Fibroblast of lung (primary cell): ENCODE results near the gene JAKMIP3. TPM values are rescaled to one million over a fixed set of nuclear protein-coding genes. Genes with fewer than 3 reads are reported as not detected.

Experiments used
- DNase-seq, 2 donors: peaks; one replicate each; pipeline versions ENCODE4 v3.0.0 to v3.0.0-alpha.2; 2010; ENCODE audit warnings: low read depth in 2 of 2
- H2AFZ ChIP-seq: 2 replicates; pipeline ENCODE4 v1.5.1; 2012; ENCODE audit warnings: low read length, control low read depth, inconsistent platforms
- H3K27ac ChIP-seq: 2 replicates; pipeline ENCODE4 v1.5.1; 2011; ENCODE audit warnings: low read length, control low read depth; ENCODE audit not compliant: insufficient read depth
- H3K27me3 ChIP-seq: 2 replicates; pipeline ENCODE4 v1.5.1; 2011; ENCODE audit warnings: mild to moderate bottlenecking, low read length; ENCODE audit not compliant: control insufficient read depth, insufficient read depth
- H3K36me3 ChIP-seq: 2 replicates; pipeline ENCODE4 v1.5.1; 2011; ENCODE audit warnings: low read length; ENCODE audit not compliant: control insufficient read depth, insufficient read depth
- H3K4me1 ChIP-seq: 2 replicates; pipeline ENCODE4 v1.5.1; 2011; ENCODE audit warnings: low read length; ENCODE audit not compliant: control insufficient read depth, insufficient read depth; ENCODE audit errors: extremely low read depth
- H3K4me2 ChIP-seq: 2 replicates; pipeline ENCODE4 v1.5.1; 2011; ENCODE audit warnings: low read length, control low read depth; ENCODE audit not compliant: insufficient read depth; ENCODE audit errors: extremely low read depth
- H3K4me3 ChIP-seq, 4 experiments: fragments of 200-600 bp in 1 of 4; sonication (generic) in 1 of 4; replicated peaks in 1 of 4; 2 replicates each; pipeline ENCODE4 v1.5.1; 2011 to 2016; ENCODE audit warnings: low read length in 4 of 4, low read depth in 3 of 4, mild to moderate bottlenecking in 3 of 4, control low read depth in 2 of 4, inconsistent platforms in 1 of 4, mixed read lengths in 1 of 4; ENCODE audit not compliant: insufficient read depth in 1 of 4; ENCODE audit errors: control extremely low read depth in 1 of 4
- H3K79me2 ChIP-seq: 2 replicates; pipeline ENCODE4 v1.5.1; 2012; ENCODE audit warnings: mild to moderate bottlenecking, low read length, inconsistent platforms; ENCODE audit not compliant: control insufficient read depth, insufficient read depth
- H3K9ac ChIP-seq: 2 replicates; pipeline ENCODE4 v1.5.1; 2011; ENCODE audit warnings: mild to moderate bottlenecking, low read length, control low read depth; ENCODE audit not compliant: insufficient read depth
- H3K9me3 ChIP-seq: 2 replicates; pipeline ENCODE4 v1.5.1; 2012; ENCODE audit warnings: low read depth, low read length; ENCODE audit not compliant: control insufficient read depth, insufficient read depth
- H4K20me1 ChIP-seq: 2 replicates; pipeline ENCODE4 v1.5.1; 2011; ENCODE audit warnings: low read length; ENCODE audit not compliant: control insufficient read depth, insufficient read depth; ENCODE audit errors: extremely low read depth
- EZH2 ChIP-seq: IDR thresholded peaks from 2 replicates; pipeline ENCODE4 v1.5.1; 2012; ENCODE audit warnings: low read length, control low read depth, mild to moderate bottlenecking; ENCODE audit errors: missing control alignments
- polyA plus RNA-seq, 2 donors: library from polyadenylated mRNA; depleted of rRNA in 1 of 2; stranded (reverse) in 1 of 2; unstranded in 1 of 2; fragments of >200 nt; gene quantifications; 2 replicates each; pipeline ENCODE4 v1.2.1, GENCODE V29; 2011 to 2012; ENCODE audit warnings: missing spikeins in 1 of 2
- total RNA-seq: library from RNA; depleted of rRNA; stranded (reverse); fragments of >200 nt; gene quantifications from 2 replicates; pipeline ENCODE4 v1.2.1, GENCODE V29; 2014
- TF ChIP-seq, protein P1 (sequence below), 2 donors: IDR thresholded peaks in 1 of 2; conservative IDR thresholded peaks in 1 of 2; 1 replicate in 1 of 2; 2 replicates in 1 of 2; pipeline ENCODE4 v1.5.1; 2011 to 2012; ENCODE audit warnings: low read length in 2 of 2, control low read depth in 1 of 2, inconsistent platforms in 1 of 2, low read depth in 1 of 2, mild to moderate bottlenecking in 1 of 2

Gene JAKMIP3
- total and polyA plus RNA-seq, 2 donors (not counting 1 experiment from before 2014, with no cell fraction given) = 0.17 TPM

DNA sequence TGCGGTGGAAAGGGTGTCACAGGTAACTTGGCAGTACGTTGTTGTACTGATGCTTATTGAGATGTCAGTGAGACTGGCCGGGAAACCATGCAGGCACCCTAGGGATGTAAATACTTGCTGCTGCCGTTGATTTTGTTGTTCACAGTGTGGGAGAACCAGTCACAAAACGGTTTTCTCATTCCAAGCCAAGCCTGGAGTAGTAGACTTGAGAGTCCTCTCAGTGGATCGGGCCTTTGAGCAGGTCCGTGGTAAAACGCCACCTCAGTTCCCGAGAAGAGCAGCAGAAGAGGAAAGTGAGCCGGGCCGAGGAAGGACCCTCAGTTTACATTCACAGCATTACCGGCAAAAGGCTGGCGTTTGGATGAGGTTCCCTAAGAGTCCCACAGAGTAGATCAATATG is 1.1 kb downstream of the JAKMIP3 start:
- H3K79me2 ChIP-seq = no peaks in the 10 kb centered on the region
- H3K9ac ChIP-seq = no peak overlapping the region
- H3K36me3 ChIP-seq = no peaks in the 10 kb centered on the region
- no peak overlapping the region for H3K4me3 ChIP-seq
- no peak overlapping the region for H3K4me2 ChIP-seq
- no peaks in the 10 kb centered on the region for H4K20me1 ChIP-seq
- H3K4me1 ChIP-seq = no peaks in the 10 kb centered on the region
- H3K9me3 ChIP-seq = no peaks in the 10 kb centered on the region
- no peak for DNase-seq
- no peak overlapping the region for H3K27ac ChIP-seq
- no peak overlapping the region for H2AFZ ChIP-seq
- no peaks in the 10 kb centered on the region for H3K27me3 ChIP-seq
- TF ChIP-seq, protein P1, sequence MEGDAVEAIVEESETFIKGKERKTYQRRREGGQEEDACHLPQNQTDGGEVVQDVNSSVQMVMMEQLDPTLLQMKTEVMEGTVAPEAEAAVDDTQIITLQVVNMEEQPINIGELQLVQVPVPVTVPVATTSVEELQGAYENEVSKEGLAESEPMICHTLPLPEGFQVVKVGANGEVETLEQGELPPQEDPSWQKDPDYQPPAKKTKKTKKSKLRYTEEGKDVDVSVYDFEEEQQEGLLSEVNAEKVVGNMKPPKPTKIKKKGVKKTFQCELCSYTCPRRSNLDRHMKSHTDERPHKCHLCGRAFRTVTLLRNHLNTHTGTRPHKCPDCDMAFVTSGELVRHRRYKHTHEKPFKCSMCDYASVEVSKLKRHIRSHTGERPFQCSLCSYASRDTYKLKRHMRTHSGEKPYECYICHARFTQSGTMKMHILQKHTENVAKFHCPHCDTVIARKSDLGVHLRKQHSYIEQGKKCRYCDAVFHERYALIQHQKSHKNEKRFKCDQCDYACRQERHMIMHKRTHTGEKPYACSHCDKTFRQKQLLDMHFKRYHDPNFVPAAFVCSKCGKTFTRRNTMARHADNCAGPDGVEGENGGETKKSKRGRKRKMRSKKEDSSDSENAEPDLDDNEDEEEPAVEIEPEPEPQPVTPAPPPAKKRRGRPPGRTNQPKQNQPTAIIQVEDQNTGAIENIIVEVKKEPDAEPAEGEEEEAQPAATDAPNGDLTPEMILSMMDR (conservative IDR thresholded peaks at IDR 0.05 in 1 of 2, IDR thresholded peaks at IDR 0.05 in 1 of 2; ENCODE audit: low read depth in 1 of 2, low read length in 2 of 2) = no peak
- TF ChIP-seq EZH2 = no peak

DNA sequence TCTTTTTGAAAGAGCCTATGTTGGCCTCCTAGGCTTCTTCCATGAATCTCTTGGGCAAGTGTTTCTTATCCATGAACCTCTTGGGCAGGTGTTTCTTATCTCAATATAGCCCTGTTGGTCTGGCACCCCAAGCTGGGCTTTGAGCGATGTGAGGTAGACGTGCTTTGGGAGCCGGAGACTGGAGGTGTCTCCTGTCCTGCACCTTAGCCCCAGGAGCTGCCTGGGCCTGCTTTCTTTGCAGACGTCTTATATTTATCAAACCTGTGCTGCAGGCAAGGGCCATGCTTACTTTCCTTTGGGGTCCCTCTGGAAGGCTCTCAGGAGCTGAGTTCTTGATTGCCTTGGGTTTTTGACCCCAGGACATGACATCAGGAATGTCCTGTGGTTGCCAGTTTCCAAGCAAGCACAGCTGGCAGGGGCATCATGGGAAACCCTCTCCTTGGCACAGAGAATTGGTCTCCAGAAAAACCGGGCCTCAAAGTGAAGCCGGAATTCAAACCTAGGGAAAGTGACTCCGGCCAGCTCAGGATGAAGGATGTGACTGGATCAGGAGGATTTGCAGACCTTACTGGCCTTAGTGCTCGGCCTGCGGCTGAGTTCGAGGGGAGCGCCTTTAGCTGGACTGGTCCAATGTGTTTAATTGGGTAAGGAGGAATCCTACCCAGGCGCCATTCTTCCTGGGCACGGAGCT is 2.8 kb downstream of the JAKMIP3 start:
- Histone ChIP-seq H3K4me2 (no peak overlapping the region), H3K27ac (no peak overlapping the region), H4K20me1 (no peaks in the 10 kb centered on the region), H2AFZ (no peak overlapping the region), H3K36me3 (no peaks in the 10 kb centered on the region), H3K4me1 (no peaks in the 10 kb centered on the region), H3K4me3 (no peak overlapping the region), H3K9me3 (no peaks in the 10 kb centered on the region), H3K9ac (no peak overlapping the region), H3K79me2 (no peaks in the 10 kb centered on the region), H3K27me3 (no peaks in the 10 kb centered on the region)
- TF ChIP-seq EZH2 = no peak
- TF ChIP-seq, protein P1 (conservative IDR thresholded peaks at IDR 0.05 in 1 of 2, IDR thresholded peaks at IDR 0.05 in 1 of 2; ENCODE audit: low read depth in 1 of 2, low read length in 2 of 2) = no peak
- DNase-seq = no peak

DNA sequence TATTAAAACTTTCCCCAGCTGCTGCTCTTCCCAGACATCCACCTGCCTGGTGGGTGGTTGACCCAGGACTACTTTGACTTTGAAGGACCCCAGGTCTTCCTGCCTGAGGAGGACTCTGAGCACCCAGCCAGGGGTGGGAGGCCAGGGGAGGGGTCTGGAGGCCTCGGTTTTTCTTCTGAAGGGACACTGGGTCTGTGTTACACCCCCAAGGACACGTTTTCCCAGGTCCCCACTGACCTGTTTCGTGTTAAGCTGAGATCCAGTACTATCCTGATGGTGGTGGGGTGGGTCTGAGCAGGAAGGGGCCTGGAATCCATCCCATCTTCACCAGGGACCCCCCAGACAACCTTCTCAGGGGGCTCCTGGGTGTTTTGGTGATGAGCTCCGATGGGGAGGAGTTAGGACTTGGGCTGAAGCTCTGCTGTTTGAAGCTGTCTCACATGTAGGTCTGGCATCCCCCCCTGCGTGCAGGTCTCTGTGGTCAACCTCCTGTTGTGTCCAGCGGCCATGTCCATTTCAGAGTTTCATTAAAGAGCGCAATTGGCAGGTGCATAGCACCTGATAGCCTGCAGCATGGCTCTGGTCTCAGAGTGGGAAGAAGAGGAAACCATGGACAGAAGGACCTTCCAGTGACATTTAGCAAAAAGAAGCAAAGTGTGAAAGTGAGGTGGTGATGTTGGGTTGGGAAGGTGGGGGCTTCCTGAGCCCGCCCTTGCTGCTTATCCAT is 3.5 kb downstream of the JAKMIP3 start:
- Histone ChIP-seq H4K20me1 (no peaks in the 10 kb centered on the region), H3K4me2 (no peak overlapping the region), H3K4me3 (no peak overlapping the region), H3K9me3 (no peaks in the 10 kb centered on the region), H3K9ac (no peak overlapping the region), H3K4me1 (no peaks in the 10 kb centered on the region), H3K27me3 (no peaks in the 10 kb centered on the region), H3K36me3 (no peaks in the 10 kb centered on the region), H2AFZ (no peak overlapping the region), H3K27ac (no peak overlapping the region), H3K79me2 (no peaks in the 10 kb centered on the region)
- TF ChIP-seq, protein P1 (conservative IDR thresholded peaks at IDR 0.05 in 1 of 2, IDR thresholded peaks at IDR 0.05 in 1 of 2; ENCODE audit: low read depth in 1 of 2, low read length in 2 of 2) = no peak
- no peak for TF ChIP-seq EZH2
- no peak for DNase-seq
